ENCODE results near the gene CAMK2D.

The CAMK2D gene

GRCh38 chr4:113553082-113553481 lies 208.5 kb downstream of the CAMK2D start:
- H3K79me2 ChIP-seq (ENCODE audit: low read length), result no peaks in the 10 kb centered on the region
- no peak for TF ChIP-seq CTCF (IDR thresholded peaks at IDR 0.05; ENCODE audit: low read length)
- no peak for TF ChIP-seq EZH2 (optimal IDR thresholded peaks at IDR 0.05; ENCODE audit: low read depth, low read length)
- no peak for TF ChIP-seq EZH2phosphoT487 (IDR thresholded peaks at IDR 0.05; ENCODE audit: low read length)

GRCh38 chr4:113550510-113550909 lies 211.0 kb downstream of the CAMK2D start:
- H3K36me3 ChIP-seq (replicated peaks; ENCODE audit: insufficient read depth, low read length), result no peaks in the 10 kb centered on the region
- H3K4me3 ChIP-seq (ENCODE audit: low read length), result no peak overlapping the region
- H3K27ac ChIP-seq (ENCODE audit: low read length), result no peak overlapping the region
- H3F3A ChIP-seq (ENCODE audit: insufficient read depth, low read length), result no peaks in the 10 kb centered on the region
- no peak overlapping the region for H3K4me2 ChIP-seq (ENCODE audit: low read depth, low read length)
- H3K79me2 ChIP-seq (ENCODE audit: low read length), result no peaks in the 10 kb centered on the region
- H3K9ac ChIP-seq (ENCODE audit: low read length), result no peak overlapping the region
- no peaks in the 10 kb centered on the region for H3K27me3 ChIP-seq (replicated peaks; ENCODE audit: insufficient read depth, low read length)
- H2AFZ ChIP-seq (ENCODE audit: low read length), result no peak overlapping the region
- TF ChIP-seq EZH2phosphoT487 (IDR thresholded peaks at IDR 0.05; ENCODE audit: low read length) (no peak), EZH2 (optimal IDR thresholded peaks at IDR 0.05; ENCODE audit: low read depth, low read length) (no peak), CTCF (IDR thresholded peaks at IDR 0.05; ENCODE audit: low read length) (no peak)
- H3K9me3 ChIP-seq (replicated peaks; ENCODE audit: insufficient read depth, low read length), result no peaks in the 10 kb centered on the region
- peaks cover 4% of the 10 kb centered on the region; the same call in 1 of the 2 replicates for H3K4me1 ChIP-seq (ENCODE audit: low read length)
- H4K20me1 ChIP-seq (ENCODE audit: insufficient read depth, low read length), result no peaks in the 10 kb centered on the region
- H3K9me2 ChIP-seq (replicated peaks; ENCODE audit: insufficient read depth, low read length), result no peaks in the 10 kb centered on the region
- no peak for DNase-seq

More at GRCh38 chr4:113553082-113553481, 208.5 kb downstream of the CAMK2D start:
- H3K4me1 ChIP-seq (ENCODE audit: low read length), result no peaks in the 10 kb centered on the region
- H3K9me3 ChIP-seq (replicated peaks; ENCODE audit: insufficient read depth, low read length), result no peaks in the 10 kb centered on the region
- no peak overlapping the region for H2AFZ ChIP-seq (ENCODE audit: low read length)
- no peaks in the 10 kb centered on the region for H3F3A ChIP-seq (ENCODE audit: insufficient read depth, low read length)
- H3K9me2 ChIP-seq (replicated peaks; ENCODE audit: insufficient read depth, low read length), result no peaks in the 10 kb centered on the region
- no peaks in the 10 kb centered on the region for H3K36me3 ChIP-seq (replicated peaks; ENCODE audit: insufficient read depth, low read length)
- H3K27ac ChIP-seq (ENCODE audit: low read length), result no peak overlapping the region
- no peak overlapping the region for H3K4me3 ChIP-seq (ENCODE audit: low read length)
- H3K9ac ChIP-seq (ENCODE audit: low read length), result no peak overlapping the region
- DNase-seq, result no peak
- H3K27me3 ChIP-seq (replicated peaks; ENCODE audit: insufficient read depth, low read length), result no peaks in the 10 kb centered on the region
- H4K20me1 ChIP-seq (ENCODE audit: insufficient read depth, low read length), result no peaks in the 10 kb centered on the region
- no peak overlapping the region for H3K4me2 ChIP-seq (ENCODE audit: low read depth, low read length)

GRCh38 chr4:113548303-113548702 lies 213.2 kb downstream of the CAMK2D start:
- H3K36me3 ChIP-seq (replicated peaks; ENCODE audit: insufficient read depth, low read length), result no peaks in the 10 kb centered on the region
- H3K27ac ChIP-seq (ENCODE audit: low read length), result no peak overlapping the region
- no peaks in the 10 kb centered on the region for H3K9me2 ChIP-seq (replicated peaks; ENCODE audit: insufficient read depth, low read length)
- H3K4me1 ChIP-seq (ENCODE audit: low read length), result peaks cover 4% of the 10 kb centered on the region; the same call in 1 of the 2 replicates
- H3K4me3 ChIP-seq (ENCODE audit: low read length), result no peak overlapping the region
- no peaks in the 10 kb centered on the region for H3K9me3 ChIP-seq (replicated peaks; ENCODE audit: insufficient read depth, low read length)
- TF ChIP-seq CTCF (IDR thresholded peaks at IDR 0.05; ENCODE audit: low read length) (no peak), EZH2phosphoT487 (IDR thresholded peaks at IDR 0.05; ENCODE audit: low read length) (no peak)
- no peaks in the 10 kb centered on the region for H3K79me2 ChIP-seq (ENCODE audit: low read length)
- H3K4me2 ChIP-seq (ENCODE audit: low read depth, low read length), result no peak overlapping the region
- no peak overlapping the region for H2AFZ ChIP-seq (ENCODE audit: low read length)
- H3K9ac ChIP-seq (ENCODE audit: low read length), result no peak overlapping the region
- no peaks in the 10 kb centered on the region for H4K20me1 ChIP-seq (ENCODE audit: insufficient read depth, low read length)
- no peaks in the 10 kb centered on the region for H3F3A ChIP-seq (ENCODE audit: insufficient read depth, low read length)
- H3K27me3 ChIP-seq (replicated peaks; ENCODE audit: insufficient read depth, low read length), result no peaks in the 10 kb centered on the region
- DNase-seq, result no peak
